ENCODE data around the gene BEST2.

Gene BEST2

GRCh38 chr19:12731337-12731736 is 20.3 kb upstream of the BEST2 start:
- DNase-seq = no peak

- peak; percentile 39 to 51 for DNase-seq
Measured at GRCh38 chr19:12733369-12734214, 18.0 kb upstream of the BEST2 start.

- peak; percentile 86 to 88 for DNase-seq
Measured at GRCh38 chr19:12736995-12737834, 14.4 kb upstream of the BEST2 start, which contains the start of gene GET3. GET3 (plus strand) TSS chr19:12737497; CDS start chr19:12737506, 9 bp downstream.

DNA sequence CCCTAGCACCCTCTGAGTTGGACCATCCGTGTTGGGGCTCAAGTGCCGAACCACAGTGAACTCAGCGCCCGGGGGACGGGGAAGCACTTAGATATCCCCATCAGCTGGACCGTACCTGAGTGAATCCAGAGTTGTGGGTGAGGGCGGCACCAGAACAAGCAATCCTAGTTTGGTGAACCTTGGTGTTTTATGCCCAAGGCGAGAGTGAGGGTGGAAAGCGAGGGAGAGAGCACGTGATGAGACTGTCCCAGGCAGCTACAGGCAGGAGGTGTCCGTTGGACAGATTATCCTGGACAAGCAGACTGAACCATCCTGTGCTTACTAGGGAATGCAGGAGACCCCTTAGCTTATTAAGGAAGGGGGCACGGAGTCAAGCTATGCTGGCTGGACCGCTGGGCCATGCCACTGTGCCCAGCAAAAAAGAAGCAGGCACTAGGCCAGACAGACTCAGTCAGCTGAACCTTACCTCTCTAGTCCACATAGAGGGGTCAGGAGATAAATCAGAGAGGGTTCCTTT is 13.7 kb upstream of the BEST2 start:
- DNase-seq = no peak

GRCh38 chr19:12745166-12745897 is 6.3 kb upstream of the BEST2 start:
- no peak for DNase-seq

DNA sequence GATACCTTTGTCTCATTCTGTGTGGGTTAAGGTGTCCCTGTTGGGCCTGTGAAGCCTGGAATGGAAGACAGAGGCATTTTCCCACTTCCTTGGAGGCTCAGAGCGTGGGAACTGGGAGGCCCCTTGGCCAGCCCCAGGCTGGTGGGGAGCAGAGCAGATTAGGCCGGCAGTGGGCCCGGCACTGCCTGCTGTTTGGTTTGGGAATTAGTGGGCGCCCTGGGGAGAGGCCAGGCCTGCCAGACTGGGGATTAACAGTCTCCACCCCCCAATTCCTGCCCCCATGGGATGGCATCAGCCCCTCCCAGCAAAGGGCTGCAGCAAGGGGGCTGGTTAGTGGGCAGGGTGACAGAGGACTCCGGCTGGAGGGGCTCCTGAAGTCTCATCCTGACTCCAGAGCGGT is 3.1 kb upstream of the BEST2 start:
- DNase-seq = no peak

GRCh38 chr19:12749938-12750521 is 1.6 kb upstream of the BEST2 start:
- DNase-seq = no peak

GRCh38 chr19:12750851-12751250 is 740 bp upstream of the BEST2 start:
- DNase-seq = no peak

- no peak for DNase-seq
Measured at GRCh38 chr19:12752056-12752781, 628 bp downstream of the BEST2 start.

GRCh38 chr19:12754465-12755196 is 3.0 kb downstream of the BEST2 start:
- DNase-seq = no peak

- DNase-seq = no peak
Measured at GRCh38 chr19:12756150-12756883, 4.7 kb downstream of the BEST2 start.

- DNase-seq = peak; percentile 69
Measured at GRCh38 chr19:12757544-12758274, 6.1 kb downstream of the BEST2 start.

DNA sequence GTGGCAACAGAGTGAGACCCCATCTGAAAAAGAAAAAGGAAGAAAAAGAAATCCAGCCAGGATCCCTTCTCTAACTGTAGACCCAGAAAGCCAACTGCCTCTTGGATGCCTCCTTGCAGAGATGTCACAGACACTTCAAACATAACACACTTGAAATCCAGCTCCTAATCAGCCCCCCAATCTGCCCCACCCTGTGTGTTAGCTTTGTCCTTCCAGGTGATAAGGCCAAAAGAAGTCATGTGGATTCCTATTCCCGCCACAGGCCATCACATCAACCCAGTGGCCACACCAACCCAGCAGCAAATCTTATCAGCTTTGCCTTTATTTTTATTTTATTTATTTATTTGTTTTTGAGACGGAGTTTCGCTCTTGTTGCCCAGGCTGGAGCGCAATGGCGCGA is 8.1 kb downstream of the BEST2 start:
- DNase-seq = no peak

- no peak for DNase-seq
Measured at GRCh38 chr19:12763100-12763499, 11.5 kb downstream of the BEST2 start.

GRCh38 chr19:12764698-12765097 is 13.1 kb downstream of the BEST2 start:
- no peak for DNase-seq

DNA sequence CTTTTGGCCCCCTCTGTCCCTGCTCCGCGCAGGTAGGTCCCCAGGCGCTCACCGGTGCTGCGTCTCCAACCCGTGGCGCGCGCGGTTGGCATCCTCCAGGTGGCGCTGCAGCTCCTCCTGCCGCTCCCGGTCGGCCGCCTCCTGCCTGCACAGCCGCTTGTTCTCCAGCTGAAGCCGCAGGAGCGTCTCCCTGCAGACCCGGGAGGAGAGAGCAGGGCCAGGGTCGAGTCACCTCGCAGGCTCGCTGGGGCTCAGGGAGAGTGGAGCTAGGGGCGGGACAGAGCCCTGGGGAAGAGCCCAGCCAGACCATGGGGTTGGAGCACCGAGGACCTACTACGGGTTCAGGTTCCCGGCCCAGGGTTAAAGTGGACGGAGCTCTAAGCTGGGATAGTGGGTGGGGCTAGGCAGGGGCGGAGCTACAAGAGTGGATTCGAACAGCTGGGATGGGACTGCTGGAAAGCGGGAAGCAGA is 14.5 kb downstream of the BEST2 start:
- peak; percentile 84 for DNase-seq

GRCh38 chr19:12767150-12767549 is 15.6 kb downstream of the BEST2 start:
- no peak for DNase-seq

DNA sequence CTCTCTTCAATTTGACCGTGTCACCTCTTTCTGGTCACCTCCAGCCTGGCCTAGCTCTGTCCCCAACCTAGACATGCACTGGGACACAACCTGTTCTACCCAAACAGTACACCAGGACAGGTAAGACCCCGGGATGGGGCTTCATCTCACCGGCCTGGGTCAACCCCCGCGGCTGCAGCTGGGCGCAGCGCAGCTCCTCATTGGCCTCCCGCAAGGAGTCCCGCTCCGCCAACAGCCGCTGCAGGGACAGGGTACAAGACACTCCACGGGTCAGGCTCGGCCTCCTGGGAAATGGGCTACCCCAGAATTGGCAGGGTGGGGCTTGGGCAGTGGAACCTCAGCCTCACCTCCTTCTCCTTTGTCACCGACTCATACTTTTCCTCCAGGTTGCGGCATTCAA is 16.1 kb downstream of the BEST2 start:
- DNase-seq = no peak

DNA sequence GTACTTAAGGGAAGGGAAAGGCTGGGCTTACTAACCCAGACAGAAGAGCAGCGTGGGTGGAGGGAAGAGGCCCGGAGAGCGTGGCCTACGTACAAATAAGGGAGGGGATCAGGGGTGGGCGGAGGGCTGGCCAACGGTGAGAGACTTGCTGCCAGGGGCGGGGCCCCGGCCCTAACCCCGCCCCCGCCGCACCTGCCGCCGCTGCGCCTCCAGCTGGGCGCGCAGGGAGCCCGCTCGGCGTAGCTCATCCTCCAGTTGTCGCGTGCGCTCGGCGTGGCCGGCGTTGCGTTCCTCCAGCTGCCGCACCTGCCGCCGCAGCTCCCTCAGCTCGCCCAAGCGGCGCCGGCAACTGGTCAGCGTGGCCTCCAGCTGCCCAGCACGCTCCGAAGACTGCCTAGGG is 18.1 kb downstream of the BEST2 start:
- peak; percentile 76 to 79 for DNase-seq

- DNase-seq = no peak
Measured at GRCh38 chr19:12770922-12771321, 19.3 kb downstream of the BEST2 start.

Data from CD4-positive, alpha-beta T cell treated with Interleukin-1 beta for 1 hour (primary cell).